ENCODE measurements around the gene CELA2B. TPM values are rescaled to one million over a fixed set of nuclear protein-coding genes. Genes with fewer than 3 reads are reported as not detected.

CELA2B gene
- total RNA-seq, 1 experiment from 2014 or later: not detected

DNA sequence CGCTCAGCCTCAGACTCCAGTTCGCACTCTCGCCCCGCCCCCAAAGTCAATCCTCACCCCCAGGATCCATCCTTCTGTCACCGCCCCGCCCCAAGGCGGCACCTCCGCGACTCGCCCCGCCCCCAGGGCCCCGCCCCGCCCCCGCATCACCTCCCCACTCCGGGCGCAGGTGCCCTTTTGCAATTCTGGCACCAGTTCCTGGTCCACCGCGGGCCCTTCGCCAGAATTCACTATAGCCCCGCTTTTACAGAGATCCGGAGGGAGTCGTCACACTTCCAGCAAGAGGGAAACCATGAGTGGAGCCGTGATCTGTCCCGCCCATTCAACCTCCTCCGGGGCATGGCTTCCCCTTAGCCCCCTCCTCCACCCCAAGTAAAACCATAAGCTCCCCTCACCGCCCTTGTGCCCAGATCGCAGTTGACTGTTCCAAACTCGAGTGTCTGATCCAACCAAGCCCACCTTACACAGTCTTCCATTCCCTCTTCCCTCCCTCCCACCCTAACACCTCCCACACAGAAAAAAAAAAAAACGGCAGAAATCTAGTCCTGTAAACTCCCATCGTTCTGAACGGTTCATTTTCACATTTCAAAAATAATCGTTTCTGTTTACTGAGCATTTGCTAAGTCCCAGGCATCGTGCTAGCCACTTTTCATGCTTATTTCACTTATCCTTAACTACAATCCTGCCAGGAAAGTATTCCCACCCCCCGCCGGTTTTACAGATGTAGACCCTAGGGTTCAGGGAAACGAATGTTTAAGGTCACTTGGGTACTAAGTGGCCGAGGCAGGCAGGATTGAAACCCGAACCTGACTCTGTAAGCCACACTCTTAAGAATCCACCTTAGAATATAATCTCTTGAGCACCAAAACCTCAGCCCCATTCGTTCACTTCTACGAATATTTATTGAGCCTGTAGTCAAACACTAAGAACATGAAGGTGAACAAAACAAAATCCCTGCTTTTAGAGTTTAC is 49.4 kb downstream of the CELA2B start:
- peak; percentile 85 for DNase-seq (ENCODE audit: low spot score)

DNA sequence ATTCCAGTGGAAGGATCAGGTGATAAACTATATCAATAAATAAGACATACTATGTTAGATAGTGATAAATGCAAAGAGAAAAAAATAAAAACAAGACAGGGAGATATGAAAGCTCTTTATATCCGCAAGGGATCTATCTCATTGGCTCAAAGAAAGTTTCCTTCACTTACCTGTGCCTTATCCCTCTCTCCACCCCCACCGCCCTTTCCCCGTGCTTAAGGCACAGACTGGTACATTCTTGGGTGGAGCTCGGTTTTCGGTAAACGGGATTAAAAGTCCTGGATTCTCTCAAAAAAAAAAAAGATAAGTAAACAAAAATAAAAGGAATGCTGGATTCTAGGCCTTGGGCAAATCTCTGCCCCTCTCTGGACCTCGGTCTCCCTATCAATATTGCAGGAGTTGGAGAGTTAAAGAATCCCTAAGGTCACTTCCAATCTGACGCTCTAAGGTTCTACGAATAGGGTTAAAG is 50.2 kb downstream of the CELA2B start:
- no peak for DNase-seq (ENCODE audit: low spot score)

DNA sequence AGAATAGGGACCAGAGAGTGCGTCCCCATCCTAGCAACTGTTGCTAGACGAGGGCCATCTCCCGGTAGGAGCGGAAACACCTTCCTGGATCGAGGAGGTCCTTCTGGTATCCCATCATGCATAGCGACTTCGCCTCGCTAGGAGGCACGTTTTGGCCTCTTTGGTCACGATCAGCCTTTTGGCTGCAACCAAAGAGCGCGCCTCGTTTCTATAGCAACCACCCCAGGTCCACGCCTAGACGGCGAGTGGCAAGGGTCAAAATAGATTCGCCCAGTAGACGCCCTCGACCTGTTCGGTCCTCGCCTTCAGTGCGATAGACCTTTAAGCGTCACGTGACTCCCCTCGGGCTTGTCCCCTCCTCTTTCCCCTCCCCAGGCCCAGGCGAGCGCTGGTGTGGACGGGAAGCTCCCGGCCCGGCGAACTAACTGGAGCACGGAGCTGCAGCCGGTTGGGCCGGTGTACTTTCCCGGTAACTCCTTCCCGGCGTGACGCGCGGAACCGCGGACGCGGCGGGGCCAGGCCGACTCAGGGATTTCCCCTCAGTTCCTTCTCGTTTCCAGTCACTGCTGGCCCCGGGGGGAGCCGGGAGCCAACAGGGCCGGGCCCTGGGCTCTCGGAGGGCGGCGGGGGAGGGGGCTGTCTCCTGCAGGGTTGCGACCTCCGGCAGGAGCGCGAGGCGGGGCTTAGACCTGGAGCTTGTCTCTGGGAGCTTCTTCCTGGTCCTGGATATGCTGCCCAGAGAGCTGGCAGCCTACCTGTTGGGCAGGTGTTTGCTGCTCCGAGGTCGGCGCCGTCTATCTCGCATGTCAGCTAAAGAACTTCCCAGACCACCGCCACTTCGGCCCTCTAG is 50.8 kb downstream of the CELA2B start, which contains the start of gene DNAJC16:
TSS of gene DNAJC16 (plus strand) at position 359 of the 850 bp plus-strand sequence. CDS start 2,258 bp downstream, outside the sequence.
- peak; percentile 98 for DNase-seq (ENCODE audit: low spot score)

DNA sequence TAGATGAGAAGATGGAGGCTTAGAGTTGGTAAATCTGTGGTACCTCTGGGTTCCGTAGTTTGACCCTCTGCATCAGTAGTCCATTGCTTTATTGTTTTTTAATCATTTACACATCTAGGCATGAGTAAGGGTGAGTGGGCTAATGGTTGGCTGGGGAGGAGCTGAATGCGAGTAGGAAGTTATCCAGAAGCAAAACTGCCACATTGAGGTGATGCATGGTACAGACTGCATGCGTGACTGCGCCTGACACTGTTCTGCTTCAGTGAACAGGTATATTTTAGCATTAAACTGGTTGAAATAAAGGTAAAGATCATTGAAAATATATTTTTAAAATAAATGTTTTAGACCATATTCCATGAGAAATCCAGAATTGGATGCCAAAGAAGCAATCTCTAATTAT is 55.1 kb downstream of the CELA2B start:
- DNase-seq (ENCODE audit: low spot score): no peak

DNA sequence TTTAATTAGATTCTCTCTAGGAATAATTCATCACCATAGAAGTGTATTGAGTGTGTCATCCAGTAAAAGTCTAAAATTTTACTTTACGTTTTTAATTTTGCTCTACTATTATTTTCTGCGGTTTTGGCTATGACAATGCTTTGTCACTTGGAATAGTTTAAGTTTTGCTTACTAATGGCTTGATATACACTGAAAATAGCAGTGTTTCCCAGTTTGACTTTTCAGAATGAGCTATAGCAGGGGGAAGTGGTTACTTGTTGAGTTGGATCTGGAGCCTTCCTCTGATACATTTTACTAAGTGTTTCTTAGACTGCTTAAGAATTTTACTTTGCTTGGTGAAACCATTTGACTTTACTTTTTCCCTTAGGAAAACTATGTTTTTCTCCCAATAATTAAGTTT is 55.8 kb downstream of the CELA2B start:
- DNase-seq (ENCODE audit: low spot score): no peak

DNA sequence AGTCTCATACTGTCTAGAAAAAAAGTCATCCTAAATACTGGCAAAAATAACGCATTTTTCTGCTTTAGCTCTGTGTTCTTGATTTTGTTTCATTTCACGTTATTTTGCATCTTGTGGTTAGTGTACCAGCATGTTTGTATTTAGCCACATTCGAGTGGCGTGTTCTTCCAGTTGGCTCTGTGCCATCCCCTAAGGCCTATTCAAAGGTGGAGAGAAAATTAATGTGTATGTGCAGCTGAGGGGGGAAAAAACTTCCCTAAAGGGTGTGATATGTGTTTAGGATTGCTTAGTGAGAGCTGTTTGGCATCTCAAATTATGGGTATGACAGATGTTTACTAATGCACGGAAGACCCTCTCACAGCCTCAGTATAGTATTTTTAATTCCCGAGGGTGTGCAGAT is 62.9 kb downstream of the CELA2B start:
- no peak for DNase-seq (ENCODE audit: low spot score)

DNA sequence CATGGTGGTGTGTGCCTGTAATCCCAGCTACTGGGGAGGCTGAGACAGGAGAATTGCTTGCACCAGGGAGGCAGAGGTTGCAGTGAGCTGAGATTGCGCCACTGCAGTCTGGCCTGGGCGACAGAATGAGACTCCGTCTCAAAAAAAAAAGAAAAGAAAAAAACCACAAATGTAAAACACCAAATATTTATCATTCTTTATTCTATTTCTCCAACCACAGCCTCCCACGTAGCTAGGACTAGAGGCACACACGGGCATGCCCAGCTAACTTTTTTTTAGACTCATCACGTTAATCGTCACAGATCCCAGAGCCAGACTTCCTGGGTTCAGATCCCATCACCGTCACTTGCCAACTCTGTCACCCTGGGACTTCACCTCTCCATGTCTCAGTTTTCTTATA is 64.3 kb downstream of the CELA2B start:
- DNase-seq (ENCODE audit: low spot score): peak; percentile 26

Other genes with a start within 250 kb of the CELA2B start
- 4.6 and 6.0 TPM in 2 replicates for gene FHAD1, start 228.9 kb upstream of the CELA2B start, total RNA-seq (2014; rRNA removed; shearing (Covaris generic))
- 55.7 and 58.5 TPM in 2 replicates for gene EFHD2, start 66.2 kb upstream of the CELA2B start, total RNA-seq (2014; rRNA removed; shearing (Covaris generic))
- gene CTRC, start 37.7 kb upstream of the CELA2B start, total RNA-seq (2014; rRNA removed; shearing (Covaris generic)): not detected in 2 replicates
- not detected in 2 replicates for gene CELA2A, start 19.4 kb upstream of the CELA2B start, total RNA-seq (2014; rRNA removed; shearing (Covaris generic))
- gene CASP9, start 48.1 kb downstream of the CELA2B start, total RNA-seq (2014; rRNA removed; shearing (Covaris generic)): 8.0 and 8.6 TPM in 2 replicates
- 8.7 and 14.5 TPM in 2 replicates for gene DNAJC16, start 50.7 kb downstream of the CELA2B start, total RNA-seq (2014; rRNA removed; shearing (Covaris generic))
- gene AGMAT, start 108.9 kb downstream of the CELA2B start, total RNA-seq (2014; rRNA removed; shearing (Covaris generic)): not detected in 2 replicates
- gene DDI2, start 141.4 kb downstream of the CELA2B start, total RNA-seq (2014; rRNA removed; shearing (Covaris generic)): 6.2 and 7.6 TPM in 2 replicates
- 18.4 and 22.2 TPM in 2 replicates for gene PLEKHM2, start 208.2 kb downstream of the CELA2B start, total RNA-seq (2014; rRNA removed; shearing (Covaris generic))

Data from A172 (cell line).